Lung (tissue), 12 donors: ENCODE results near the gene MCTP2. TPM values are rescaled to one million over a fixed set of nuclear protein-coding genes. Genes with fewer than 3 reads are reported as not detected.

Experiments
- ATAC-seq: fragments of 200-7000 bp; cut with Tn5 transposase; one replicate; pipeline ENCODE4 v1.9.1; 2020; ENCODE audit warnings: moderate number of reproducible peaks; ENCODE audit not compliant: insufficient read depth, low FRiP score
- DNase-seq, 3 donors: peaks; one replicate each; pipeline ENCODE4 v3.0.0-alpha.2; 2013 to 2017
- H3K27ac ChIP-seq, 2 donors: one replicate each; pipeline ENCODE4 v1.5.1; 2013; ENCODE audit warnings: mild to moderate bottlenecking in 2 of 2, moderate library complexity in 2 of 2, control low read depth in 1 of 2, inconsistent platforms in 1 of 2, low read depth in 1 of 2, low read length in 1 of 2
- H3K27me3 ChIP-seq, 3 donors: one replicate each; pipeline ENCODE4 v1.5.1; 2013; ENCODE audit warnings: low read length in 2 of 3; ENCODE audit not compliant: control insufficient read depth in 3 of 3, insufficient read depth in 3 of 3
- H3K36me3 ChIP-seq, 4 donors: one replicate each; pipeline ENCODE4 v1.5.1; 2013; ENCODE audit warnings: low read length in 4 of 4, mild to moderate bottlenecking in 1 of 4, moderate library complexity in 1 of 4; ENCODE audit not compliant: control insufficient read depth in 4 of 4, insufficient read depth in 4 of 4
- H3K4me1 ChIP-seq, 5 donors: one replicate each; pipeline ENCODE4 v1.5.1; 2013; ENCODE audit warnings: low read length in 5 of 5, mild to moderate bottlenecking in 2 of 5, moderate library complexity in 1 of 5; ENCODE audit not compliant: control insufficient read depth in 5 of 5, insufficient read depth in 5 of 5
- H3K4me3 ChIP-seq: one replicate; pipeline ENCODE4 v1.5.1; 2013; ENCODE audit warnings: mild to moderate bottlenecking, control low read depth, moderate library complexity
- H3K9ac ChIP-seq, 2 donors: one replicate each; pipeline ENCODE4 v1.5.1; 2013; ENCODE audit warnings: low read length in 2 of 2, control low read depth in 1 of 2; ENCODE audit not compliant: insufficient read depth in 1 of 2
- H3K9me3 ChIP-seq, 4 donors: one replicate each; pipeline ENCODE4 v1.5.1; 2013; ENCODE audit warnings: low read length in 3 of 4, mild to moderate bottlenecking in 1 of 4, moderate library complexity in 1 of 4; ENCODE audit not compliant: control insufficient read depth in 4 of 4, insufficient read depth in 3 of 4
- CTCF ChIP-seq: IDR thresholded peaks from 2 replicates; pipeline ENCODE4 v1.5.1; 2012; ENCODE audit warnings: mild to moderate bottlenecking; ENCODE audit errors: control extremely low read depth, extremely low read depth
- WGBS, 2 donors: extraction: QIAGEN DNeasy Blood & Tissue Kit; methylation state at CpG; one replicate each; pipeline ENCODE4 v1.1.7; 2013; 5-methylcytosine and 5-hydroxymethylcytosine counted together
- polyA plus RNA-seq, 2 donors: library from polyadenylated mRNA; stranded (reverse); fragments of 200-250 nt; gene quantifications; one replicate each; pipeline ENCODE4 v1.2.1, GENCODE V29; 2013
- total RNA-seq, 2 donors: library from RNA; depleted of rRNA in 1 of 2; stranded (reverse); fragments of >200 nt in 1 of 2; gene quantifications; one replicate each; pipeline ENCODE4 v1.2.1, GENCODE V29; 2014 to 2021
- donor health status: control.
- donor health status: control.
- donor health status: Bipolar disorder and iron deficiency.
- donor health status: healthy.
- donor health status: DM: yes; HTN: yes; CAD: no.

The MCTP2 gene
- total and polyA plus RNA-seq, 4 donors = 3.5 to 92.5 (median 30.2) TPM

DNA sequence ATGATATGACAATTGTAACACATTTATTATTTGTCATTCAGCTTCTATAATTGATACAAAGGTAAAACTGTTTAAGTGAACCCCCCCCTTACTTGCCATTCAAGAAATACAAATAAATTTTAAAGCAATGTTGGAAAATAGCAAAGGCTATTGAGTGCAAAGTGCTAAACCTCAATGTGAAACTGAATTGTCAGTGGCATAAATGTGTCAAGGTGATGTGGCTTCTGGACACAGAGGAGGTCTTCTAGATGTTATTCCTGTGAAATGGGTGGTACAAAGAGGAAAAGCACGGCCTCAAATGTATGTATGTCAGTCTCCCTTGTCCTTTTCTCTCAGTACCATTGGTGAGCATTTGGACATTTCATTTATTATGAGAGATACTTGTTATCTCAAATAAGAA, 149.4 kb downstream of the MCTP2 start:
- no peaks in the 10 kb centered on the region for H3K9me3 ChIP-seq
- TF ChIP-seq CTCF = no peak
- no peak overlapping the region for H3K27ac ChIP-seq
- no peak overlapping the region for H3K4me3 ChIP-seq
- no peak for DNase-seq
- 90 to 91% methylated on average over 1 of the region's 1 CpG for WGBS, 2 donors
- H3K9ac ChIP-seq = no peak overlapping the region
- H3K4me1 ChIP-seq = no peaks in the 10 kb centered on the region
- no peaks in the 10 kb centered on the region for H3K27me3 ChIP-seq
- peaks cover 0 to 3% (median 1%) of the 10 kb centered on the region in 4 donors for H3K36me3 ChIP-seq
- no peak for ATAC-seq

- ATAC-seq = no peak
- no peaks in the 10 kb centered on the region for H3K4me1 ChIP-seq
- no peaks in the 10 kb centered on the region for H3K9me3 ChIP-seq
- H3K9ac ChIP-seq = no peak overlapping the region
- DNase-seq = no peak
- TF ChIP-seq CTCF = no peak
- WGBS, 2 donors = 94% methylated on average over 8 of the region's 8 CpGs
- no peak overlapping the region for H3K27ac ChIP-seq
- H3K4me3 ChIP-seq = no peak overlapping the region
- H3K27me3 ChIP-seq = no peaks in the 10 kb centered on the region
- peaks cover 0 to 2% (median under 1%) of the 10 kb centered on the region in 4 donors for H3K36me3 ChIP-seq
Measured at GRCh38 chr15:94381384-94381783, 150.0 kb downstream of the MCTP2 start.

GRCh38 chr15:94383041-94383440, 151.7 kb downstream of the MCTP2 start:
- DNase-seq = no peak
- no peak for ATAC-seq
- peaks cover 0 to 12% (median 5%) of the 10 kb centered on the region in 5 donors for H3K4me1 ChIP-seq
- H3K27me3 ChIP-seq = no peaks in the 10 kb centered on the region
- peaks cover 0 to 2% (median 0%) of the 10 kb centered on the region in 4 donors for H3K36me3 ChIP-seq
- TF ChIP-seq CTCF = no peak
- H3K9ac ChIP-seq = no peak overlapping the region
- no peak overlapping the region for H3K4me3 ChIP-seq
- 80 to 85% methylated on average over 3 of the region's 3 CpGs for WGBS, 2 donors
- H3K27ac ChIP-seq = no peak overlapping the region
- H3K9me3 ChIP-seq = no peaks in the 10 kb centered on the region

DNA sequence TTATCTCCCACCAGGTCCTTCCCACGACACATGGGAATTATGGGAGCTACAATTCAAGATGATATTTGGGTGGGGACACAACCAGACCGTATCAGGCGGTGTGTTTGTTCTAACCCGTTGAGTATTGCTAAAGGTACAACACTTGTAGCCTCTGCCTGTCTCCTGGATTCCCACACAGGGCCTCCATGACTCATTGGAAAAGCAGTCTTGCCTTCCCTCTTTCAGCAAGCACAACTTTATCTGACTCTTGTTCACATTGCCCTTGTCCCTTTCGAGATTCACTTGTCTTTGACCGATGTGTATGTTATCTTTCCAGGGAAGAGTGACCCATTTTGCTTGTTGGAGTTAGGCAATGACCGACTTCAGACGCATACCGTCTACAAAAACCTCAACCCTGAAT, 152.3 kb downstream of the MCTP2 start:
- no peak overlapping the region for H3K27ac ChIP-seq
- peak overlapping the region in 1 of 2 donors; percentile 32 for H3K9ac ChIP-seq
- TF ChIP-seq CTCF = no peak
- H3K4me3 ChIP-seq = no peak overlapping the region
- ATAC-seq = no peak
- peaks cover 0 to 2% (median 0%) of the 10 kb centered on the region in 4 donors for H3K36me3 ChIP-seq
- H3K4me1 ChIP-seq = peaks cover 0 to 13% (median 6%) of the 10 kb centered on the region in 5 donors
- no peak for DNase-seq
- WGBS, 2 donors = 98 to 99% methylated on average over 9 of the region's 9 CpGs
- H3K27me3 ChIP-seq = no peaks in the 10 kb centered on the region
- no peaks in the 10 kb centered on the region for H3K9me3 ChIP-seq
